Psoas muscle (tissue), 8 donors: ENCODE data around the gene ST3GAL4. TPM values are rescaled to one million over a fixed set of nuclear protein-coding genes. Genes with fewer than 3 reads are reported as not detected.
A peak's percentile ranks its signal among the peaks of the same experiment; 100 is the strongest.

ENCODE experiments used
- ATAC-seq, 4 donors: fragments of 200-7000 bp; cut with Tn5 transposase; one replicate each; pipeline ENCODE4 v1.9.1; 2020; ENCODE audit warnings: moderate library complexity in 3 of 4, mild to moderate bottlenecking in 2 of 4
- DNase-seq, 2 donors: peaks; one replicate each; pipeline ENCODE4 v3.0.0-alpha.2; 2020
- H3K27ac ChIP-seq: fragments of 200-600 bp; one replicate; pipeline ENCODE4 v1.8.0; 2022
- H3K27me3 ChIP-seq, 3 donors: fragments of 200-600 bp in 1 of 3; one replicate each; pipeline versions ENCODE4 v1.6.1 to v1.8.0; 2013 to 2022; ENCODE audit warnings: low read length in 2 of 3, mild to moderate bottlenecking in 2 of 3, moderate library complexity in 1 of 3; ENCODE audit not compliant: insufficient read depth in 3 of 3
- H3K36me3 ChIP-seq, 2 donors: fragments of 200-600 bp in 1 of 2; one replicate each; pipeline versions ENCODE4 v1.6.1 to v1.8.0; 2013 to 2022; ENCODE audit warnings: low read depth in 1 of 2, mild to moderate bottlenecking in 1 of 2, moderate library complexity in 1 of 2; ENCODE audit not compliant: insufficient read depth in 1 of 2
- H3K4me1 ChIP-seq: fragments of 200-600 bp; one replicate; pipeline ENCODE4 v1.8.0; 2022
- H3K4me3 ChIP-seq: fragments of 200-600 bp; one replicate; pipeline ENCODE4 v1.8.0; 2022; ENCODE audit warnings: mild to moderate bottlenecking
- H3K9me3 ChIP-seq: fragments of 200-600 bp; one replicate; pipeline ENCODE4 v1.8.0; 2022
- CTCF ChIP-seq: fragments of 200-600 bp; IDR thresholded peaks from one replicate; pipeline ENCODE4 v1.8.0; 2022; ENCODE audit warnings: antibody characterized with exemption
- WGBS, 3 donors: extraction: QIAGEN DNeasy Blood & Tissue Kit; methylation state at CpG; one replicate each; pipeline versions ENCODE4 v1.1.6 to v1.1.7; 2013; 5-methylcytosine and 5-hydroxymethylcytosine counted together
- intact Hi-C, 2 donors: fragments of 100-400 bp; cut with DNase I; formaldehyde crosslinking; loops; one replicate each; pipeline versions ENCODE4 v1.11.0 to v1.14.2; 2022
- polyA plus RNA-seq, 3 donors: library from polyadenylated mRNA; stranded (reverse); fragments of 200-250 nt; gene quantifications; one replicate each; pipeline ENCODE4 v1.2.3, GENCODE V29; 2013
- total RNA-seq, 4 donors: library from RNA; stranded (reverse); fragmentation: NEBNext Ultra II Directional in 2 of 4; extraction: Animal tissue kit (Norgen Biotek cat#: 25700) in 2 of 4; gene quantifications; one replicate each; pipeline versions ENCODE4 v1.2.1 to v1.2.4, GENCODE V29; 2021 to 2023
- donor health status: healthy with polysubstance abuse.
- donor health status: DM: no; HTN: no; CAD: no; lungs with moderate emphysema.
- donor health status: Bipolar disorder and iron deficiency.
- donor health status: healthy.
- donor health status: DM: yes; HTN: yes; CAD: no.
- donor health status: DM: no; HTN: no; CAD: no.
- donor health status: DM: no; HTN: no; CAD: no.
- donor health status: DM: yes; HTN: yes; CAD: no.

Gene ST3GAL4
- total and polyA plus RNA-seq, 7 donors = 3.5 to 9.3 (median 4.7) TPM

DNA sequence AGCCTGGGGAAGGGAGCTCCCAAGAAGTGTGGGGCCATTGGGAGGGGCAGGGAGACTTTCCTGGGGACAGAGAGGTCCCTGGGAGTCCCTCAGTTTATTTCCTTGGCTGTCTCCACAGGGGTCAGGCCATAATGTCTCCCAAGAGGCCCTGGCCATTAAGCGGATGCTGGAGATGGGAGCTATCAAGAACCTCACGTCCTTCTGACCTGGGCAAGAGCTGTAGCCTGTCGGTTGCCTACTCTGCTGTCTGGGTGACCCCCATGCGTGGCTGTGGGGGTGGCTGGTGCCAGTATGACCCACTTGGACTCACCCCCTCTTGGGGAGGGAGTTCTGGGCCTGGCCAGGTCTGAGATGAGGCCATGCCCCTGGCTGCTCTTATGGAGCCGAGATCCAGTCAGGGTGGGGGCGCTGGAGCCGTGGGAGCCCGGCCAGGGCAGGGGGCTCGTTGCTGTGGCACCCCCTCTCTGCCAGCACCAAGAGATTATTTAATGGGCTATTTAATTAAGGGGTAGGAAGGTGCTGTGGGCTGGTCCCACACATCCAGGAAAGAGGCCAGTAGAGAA lies 58.4 kb downstream of the ST3GAL4 start:
- WGBS, 3 donors = 69 to 80% (median 80%) methylated on average over 9 of the region's 9 CpGs
- intact Hi-C loops = no loop called here

GRCh38 chr11:126414615-126415014 lies 59.1 kb downstream of the ST3GAL4 start:
- TF ChIP-seq CTCF = no peak
- no peak for ATAC-seq
- Histone ChIP-seq H3K27ac (no peak overlapping the region), H3K9me3 (no peaks in the 10 kb centered on the region), H3K4me1 (no peaks in the 10 kb centered on the region), H3K27me3 (no peaks in the 10 kb centered on the region), H3K36me3 (peaks cover 0 to 3% of the 10 kb centered on the region in 2 donors), H3K4me3 (no peak overlapping the region)
- intact Hi-C loops = loop anchor here in 1 of 2 donors (5.0 kb wide), 1 partner anchor 102 kb away; no protein-coding TSS in a partner anchor
- 45 to 57% (median 47%) methylated on average over 5 of the region's 5 CpGs for WGBS, 3 donors
- DNase-seq = peak in 1 of 2 donors; percentile 54

More for the DNA sequence above, 58.4 kb downstream of the ST3GAL4 start:
- DNase-seq (peak in 1 of 2 donors; percentile 39), ATAC-seq (no peak)
- Histone ChIP-seq H3K4me3 (no peak overlapping the region), H3K27ac (no peak overlapping the region), H3K4me1 (no peaks in the 10 kb centered on the region), H3K9me3 (no peaks in the 10 kb centered on the region), H3K36me3 (peaks cover 0 to 10% of the 10 kb centered on the region in 2 donors), H3K27me3 (no peaks in the 10 kb centered on the region)
- TF ChIP-seq CTCF = no peak

GRCh38 chr11:126415128-126415527 lies 59.6 kb downstream of the ST3GAL4 start:
- 28 to 39% (median 33%) methylated on average over 7 of the region's 7 CpGs for WGBS, 3 donors
- DNase-seq (peak; percentile 85 to 92), ATAC-seq (peak; percentile 20 to 59 (median 37))
- H3K36me3 ChIP-seq = no peaks in the 10 kb centered on the region
- intact Hi-C loops = loop anchor here in 1 of 2 donors (5.0 kb wide), 1 partner anchor 103 kb away; no protein-coding TSS in a partner anchor
- no peaks in the 10 kb centered on the region for H3K4me1 ChIP-seq
- H3K27me3 ChIP-seq = no peaks in the 10 kb centered on the region
- peak overlapping the region; percentile 71 for H3K27ac ChIP-seq
- H3K4me3 ChIP-seq = no peak overlapping the region
- no peaks in the 10 kb centered on the region for H3K9me3 ChIP-seq
- TF ChIP-seq CTCF = no peak

- DNase-seq (peak; percentile 76 to 77), ATAC-seq (peak; percentile 9 to 37 (median 30))
- H3K36me3 ChIP-seq = no peaks in the 10 kb centered on the region
- no peaks in the 10 kb centered on the region for H3K4me1 ChIP-seq
- H3K9me3 ChIP-seq = no peaks in the 10 kb centered on the region
- peak overlapping the region; percentile 74 for H3K4me3 ChIP-seq
- WGBS, 3 donors = 40 to 60% (median 46%) methylated on average over 19 of the region's 19 CpGs
- H3K27me3 ChIP-seq = no peaks in the 10 kb centered on the region
- TF ChIP-seq CTCF = no peak
- peak overlapping the region; percentile 71 for H3K27ac ChIP-seq
- intact Hi-C loops = loop anchor here in 1 of 2 donors (5.0 kb wide), 1 partner anchor 104 kb away; no protein-coding TSS in a partner anchor
These were observed 60.4 kb downstream of the ST3GAL4 start for GRCh38 chr11:126415669-126416420.
